Measurements from ENCODE around the gene PCNT. TPM values are rescaled to one million over a fixed set of nuclear protein-coding genes. Genes with fewer than 3 reads are reported as not detected.
A peak's percentile ranks its signal among the peaks of the same experiment; 100 is the strongest.

The PCNT gene
- polyA plus RNA-seq, 1 experiment: 8.5 TPM

GRCh38 chr21:46289655-46290179 is 34.2 kb upstream of the PCNT start:
- no peaks in the 10 kb centered on the region for H3K27me3 ChIP-seq (ENCODE audit: control insufficient read depth, insufficient read depth, low read length)
- ChIA-PET POLR2A (no interaction called here), CTCF (no interaction called here)
- H3K27ac ChIP-seq (ENCODE audit: low read depth, low read length): no peak overlapping the region
- peaks cover 4% of the 10 kb centered on the region for H3K9me3 ChIP-seq (ENCODE audit: control insufficient read depth, insufficient read depth, low read length)
- TF ChIP-seq CTCF (IDR thresholded peaks at IDR 0.05; ENCODE audit: low read depth, low read length): no peak
- no peak for DNase-seq (ENCODE audit: low read depth, low spot score)
- no peak overlapping the region for H3K4me3 ChIP-seq (ENCODE audit: low read depth, low read length)

GRCh38 chr21:46291561-46291960 is 32.4 kb upstream of the PCNT start:
- CTCF ChIA-PET: no interaction called here
- POLR2A ChIA-PET: no interaction called here
- no peak for TF ChIP-seq CTCF (IDR thresholded peaks at IDR 0.05; ENCODE audit: low read depth, low read length)
- DNase-seq (ENCODE audit: low read depth, low spot score): no peak
- Histone ChIP-seq H3K27me3 (ENCODE audit: control insufficient read depth, insufficient read depth, low read length) (no peaks in the 10 kb centered on the region), H3K9me3 (ENCODE audit: control insufficient read depth, insufficient read depth, low read length) (peaks cover 4% of the 10 kb centered on the region), H3K27ac (ENCODE audit: low read depth, low read length) (no peak overlapping the region), H3K4me3 (ENCODE audit: low read depth, low read length) (no peak overlapping the region)

GRCh38 chr21:46294647-46295176 is 29.2 kb upstream of the PCNT start:
- peak overlapping the region; percentile 83 for H3K27ac ChIP-seq (ENCODE audit: low read depth, low read length)
- ChIA-PET CTCF (interaction anchor here (0.7 kb wide), 1 partner anchor 19 kb away, joined by 4 read pairs; no protein-coding TSS in a partner anchor), POLR2A (interaction anchor here (0.6 kb wide), 1 partner anchor 151 kb away, joined by 5 read pairs; no protein-coding TSS in a partner anchor)
- H3K27me3 ChIP-seq (ENCODE audit: control insufficient read depth, insufficient read depth, low read length): no peaks in the 10 kb centered on the region
- H3K9me3 ChIP-seq (ENCODE audit: control insufficient read depth, insufficient read depth, low read length): peaks cover 7% of the 10 kb centered on the region
- TF ChIP-seq CTCF (IDR thresholded peaks at IDR 0.05; ENCODE audit: low read depth, low read length): no peak
- peak; percentile 26 for DNase-seq (ENCODE audit: low read depth, low spot score)
- H3K4me3 ChIP-seq (ENCODE audit: low read depth, low read length): no peak overlapping the region

GRCh38 chr21:46295177-46295770 is 28.7 kb upstream of the PCNT start:
- ChIA-PET POLR2A (no interaction called here), CTCF (interaction anchor here (0.7 kb wide), 1 partner anchor 19 kb away, joined by 4 read pairs; no protein-coding TSS in a partner anchor)
- H3K9me3 ChIP-seq (ENCODE audit: control insufficient read depth, insufficient read depth, low read length): peaks cover 7% of the 10 kb centered on the region
- no peaks in the 10 kb centered on the region for H3K27me3 ChIP-seq (ENCODE audit: control insufficient read depth, insufficient read depth, low read length)
- peak; percentile 29 for DNase-seq (ENCODE audit: low read depth, low spot score)
- H3K27ac ChIP-seq (ENCODE audit: low read depth, low read length): peak overlapping the region; percentile 83
- no peak overlapping the region for H3K4me3 ChIP-seq (ENCODE audit: low read depth, low read length)
- no peak for TF ChIP-seq CTCF (IDR thresholded peaks at IDR 0.05; ENCODE audit: low read depth, low read length)

- CTCF ChIA-PET: no interaction called here
- no peak for TF ChIP-seq CTCF (IDR thresholded peaks at IDR 0.05; ENCODE audit: low read depth, low read length)
- H3K27me3 ChIP-seq (ENCODE audit: control insufficient read depth, insufficient read depth, low read length): no peaks in the 10 kb centered on the region
- H3K4me3 ChIP-seq (ENCODE audit: low read depth, low read length): no peak overlapping the region
- POLR2A ChIA-PET: no interaction called here
- no peak for DNase-seq (ENCODE audit: low read depth, low spot score)
- H3K27ac ChIP-seq (ENCODE audit: low read depth, low read length): no peak overlapping the region
- peaks cover 7% of the 10 kb centered on the region for H3K9me3 ChIP-seq (ENCODE audit: control insufficient read depth, insufficient read depth, low read length)
These were observed 27.8 kb upstream of the PCNT start for GRCh38 chr21:46295996-46296752.
